Tibial nerve (tissue), 4 donors: ENCODE results near the gene TMCC2.

Experiments used
- EP300 ChIP-seq, 2 donors: sonication (generic); formaldehyde crosslinking; IDR thresholded peaks; one replicate each; pipeline ENCODE4 v1.6.1; 2017; ENCODE audit warnings: antibody characterized with exemption in 2 of 2, mild to moderate bottlenecking in 1 of 2
- POLR2A ChIP-seq, 2 donors: fragments of 450-650 bp; IDR thresholded peaks; one replicate each; pipeline ENCODE4 v1.6.1; 2017; ENCODE audit warnings: antibody characterized with exemption in 2 of 2, mild to moderate bottlenecking in 2 of 2, moderate library complexity in 2 of 2
- TF ChIP-seq, protein P1 (sequence below), 5 experiments: fragments of 200-600 bp in 3 of 5; fragments of 450-650 bp in 2 of 5; sonication (generic) in 3 of 5; IDR thresholded peaks; one replicate each; pipeline ENCODE4 v1.5.1; 2016 to 2019; ENCODE audit warnings: antibody characterized with exemption in 5 of 5, mild to moderate bottlenecking in 3 of 5, moderate library complexity in 2 of 5

DNA sequence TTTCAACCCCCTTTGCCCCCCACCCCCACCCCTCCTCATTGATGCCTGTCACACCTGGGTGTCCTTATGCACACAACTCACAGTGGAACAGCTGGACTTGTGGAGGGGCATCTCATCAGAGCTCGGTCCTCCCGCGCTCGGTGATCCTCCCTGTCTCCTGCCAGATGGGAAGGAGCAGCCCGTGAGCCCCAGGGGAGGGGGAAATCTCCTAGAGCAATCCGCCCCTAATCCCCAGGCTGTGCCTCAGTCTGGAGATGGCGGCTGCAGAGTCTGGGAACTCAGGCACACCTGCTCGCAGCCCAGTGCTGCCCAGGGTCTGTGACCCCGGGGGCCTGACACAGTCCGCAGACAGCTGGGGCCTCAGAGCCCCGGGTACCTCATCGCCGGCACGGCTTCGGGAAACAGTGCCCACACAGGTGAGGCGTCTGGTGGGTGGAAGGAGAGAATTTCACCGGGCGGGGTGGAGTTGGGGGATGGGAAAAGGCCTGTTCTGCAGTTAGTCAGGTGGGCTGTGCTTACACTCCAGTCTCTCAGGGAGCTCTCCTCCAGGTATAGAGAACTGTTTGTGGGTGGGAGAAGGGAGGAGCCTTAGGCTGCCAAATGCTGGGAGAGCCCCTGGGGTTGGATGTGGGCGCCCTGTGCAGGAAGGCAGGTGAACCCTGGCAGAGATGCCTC, 29.3 kb downstream of the TMCC2 start:
- TF ChIP-seq, protein P1, sequence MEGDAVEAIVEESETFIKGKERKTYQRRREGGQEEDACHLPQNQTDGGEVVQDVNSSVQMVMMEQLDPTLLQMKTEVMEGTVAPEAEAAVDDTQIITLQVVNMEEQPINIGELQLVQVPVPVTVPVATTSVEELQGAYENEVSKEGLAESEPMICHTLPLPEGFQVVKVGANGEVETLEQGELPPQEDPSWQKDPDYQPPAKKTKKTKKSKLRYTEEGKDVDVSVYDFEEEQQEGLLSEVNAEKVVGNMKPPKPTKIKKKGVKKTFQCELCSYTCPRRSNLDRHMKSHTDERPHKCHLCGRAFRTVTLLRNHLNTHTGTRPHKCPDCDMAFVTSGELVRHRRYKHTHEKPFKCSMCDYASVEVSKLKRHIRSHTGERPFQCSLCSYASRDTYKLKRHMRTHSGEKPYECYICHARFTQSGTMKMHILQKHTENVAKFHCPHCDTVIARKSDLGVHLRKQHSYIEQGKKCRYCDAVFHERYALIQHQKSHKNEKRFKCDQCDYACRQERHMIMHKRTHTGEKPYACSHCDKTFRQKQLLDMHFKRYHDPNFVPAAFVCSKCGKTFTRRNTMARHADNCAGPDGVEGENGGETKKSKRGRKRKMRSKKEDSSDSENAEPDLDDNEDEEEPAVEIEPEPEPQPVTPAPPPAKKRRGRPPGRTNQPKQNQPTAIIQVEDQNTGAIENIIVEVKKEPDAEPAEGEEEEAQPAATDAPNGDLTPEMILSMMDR (IDR thresholded peaks at IDR 0.05): no peak
- no peak for TF ChIP-seq EP300 (IDR thresholded peaks at IDR 0.05)
- no peak for TF ChIP-seq POLR2A (IDR thresholded peaks at IDR 0.05)
